Esophagus muscularis mucosa (tissue), 4 donors: ENCODE results near the gene TTC33. TPM values are rescaled to one million over a fixed set of nuclear protein-coding genes. Genes with fewer than 3 reads are reported as not detected.

ENCODE experiments used
- DNase-seq: peaks from one replicate; pipeline ENCODE4 v3.0.0-alpha.2; 2017; ENCODE audit errors: extremely low spot score
- H3K27ac ChIP-seq, 4 donors: fragments of 200-600 bp; sonication (generic); replicated peaks in 1 of 4; 1 replicate in 3 of 4; 2 replicates in 1 of 4; pipeline ENCODE4 v1.5.1; 2016 to 2019; ENCODE audit warnings: mild to moderate bottlenecking in 1 of 4
- H3K27me3 ChIP-seq, 4 donors: fragments of 200-600 bp; sonication (generic); one replicate each; pipeline versions ENCODE4 v1.5.1 to v1.6.0; 2016 to 2019
- H3K36me3 ChIP-seq, 4 donors: fragments of 200-600 bp; sonication (generic); one replicate each; pipeline ENCODE4 v1.5.1; 2016 to 2019
- H3K4me1 ChIP-seq, 4 donors: fragments of 200-600 bp; sonication (generic); one replicate each; pipeline ENCODE4 v1.5.1; 2016 to 2019
- H3K4me3 ChIP-seq, 4 donors: fragments of 200-600 bp; sonication (generic); 1 replicate in 2 of 4; 2 replicates in 2 of 4; pipeline ENCODE4 v1.5.1; 2016 to 2019; ENCODE audit warnings: mild to moderate bottlenecking in 4 of 4, moderate library complexity in 1 of 4
- H3K9me3 ChIP-seq, 4 donors: fragments of 200-600 bp; sonication (generic); 1 replicate in 3 of 4; 2 replicates in 1 of 4; pipeline ENCODE4 v1.5.1; 2016 to 2019
- CTCF ChIP-seq, 3 experiments: fragments of 200-600 bp in 2 of 3; fragments of 450-650 bp in 1 of 3; sonication (generic) in 2 of 3; IDR thresholded peaks; one replicate each; pipeline ENCODE4 v1.5.1; 2017 to 2019; ENCODE audit warnings: antibody characterized with exemption in 3 of 3, mild to moderate bottlenecking in 2 of 3, moderate library complexity in 1 of 3
- EP300 ChIP-seq: sonication (generic); formaldehyde crosslinking; IDR thresholded peaks from one replicate; pipeline ENCODE4 v1.6.1; 2017; ENCODE audit warnings: antibody characterized with exemption
- POLR2A ChIP-seq: fragments of 450-650 bp; IDR thresholded peaks from one replicate; pipeline ENCODE4 v1.6.1; 2017; ENCODE audit warnings: antibody characterized with exemption, moderate library complexity, mild to moderate bottlenecking, low read depth
- POLR2AphosphoS5 ChIP-seq, 2 donors: sonication (generic); formaldehyde crosslinking; IDR thresholded peaks; one replicate each; pipeline ENCODE4 v1.6.1; 2017; ENCODE audit warnings: antibody characterized with exemption in 2 of 2
- WGBS: methylation state at CpG from one replicate; pipeline ENCODE4 v1.1.5; 2018; 5-methylcytosine and 5-hydroxymethylcytosine counted together
- intact Hi-C: fragments of 100-400 bp; cut with DNase I; formaldehyde crosslinking; loops from one replicate; pipeline ENCODE4 v1.15.1; 2023
- total RNA-seq, 4 donors: library from RNA; depleted of rRNA; stranded (reverse); fragments of >200 nt; gene quantifications; one replicate each; pipeline versions ENCODE4 v1.1.0 to v1.2.1, GENCODE V29; 2016

The TTC33 gene
- total RNA-seq, 4 donors from 2014 or later, result 19.1 to 32.7 (median 24.0) TPM

GRCh38 chr5:40784027-40784653 is 28.4 kb upstream of the TTC33 start:
- H3K36me3 ChIP-seq, result peaks cover 0 to 7% (median 3%) of the 10 kb centered on the region in 4 donors
- H3K27me3 ChIP-seq, result no peaks in the 10 kb centered on the region
- intact Hi-C loops, result no loop called here
- no peak for TF ChIP-seq EP300
- TF ChIP-seq POLR2AphosphoS5 (IDR thresholded peaks at IDR 0.05), result no peak
- no peak for TF ChIP-seq CTCF (IDR thresholded peaks at IDR 0.05)
- no peak for TF ChIP-seq POLR2A
- H3K27ac ChIP-seq, result no peak overlapping the region
- 100% methylated on average over 1 of the region's 1 CpG for WGBS
- H3K4me1 ChIP-seq, result peaks cover 11 to 27% (median 16%) of the 10 kb centered on the region in 4 donors
- H3K9me3 ChIP-seq, result peaks cover 0 to 4% (median 0%) of the 10 kb centered on the region in 4 donors
- DNase-seq, result no peak
- no peak overlapping the region for H3K4me3 ChIP-seq

DNA sequence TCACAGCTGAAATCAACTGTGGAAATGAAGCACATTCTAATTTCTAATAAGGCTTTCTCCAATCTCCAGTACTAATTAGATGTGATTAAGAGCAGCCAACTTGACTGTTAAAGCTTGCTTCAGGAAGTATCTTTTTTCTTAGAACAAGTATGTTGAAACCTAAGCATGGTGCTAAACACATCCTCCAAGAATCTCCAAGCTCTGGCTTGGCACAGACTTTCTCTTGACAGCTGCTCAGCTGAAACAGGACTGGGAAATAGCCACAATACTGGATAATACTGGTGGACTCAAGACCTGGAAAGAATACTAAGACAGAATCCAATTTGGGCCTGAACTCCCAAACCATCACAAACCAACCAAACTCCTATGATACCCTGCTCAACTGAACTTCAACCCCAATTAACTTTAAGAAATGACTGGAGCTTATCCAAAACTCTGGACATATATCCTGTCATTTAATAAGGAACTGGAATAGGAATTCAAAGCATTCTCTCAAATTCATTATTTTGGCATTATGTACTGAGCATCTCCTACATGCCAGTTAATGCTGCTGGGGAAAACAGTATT is 26.2 kb upstream of the TTC33 start:
- H3K4me3 ChIP-seq, result no peak overlapping the region
- no peak overlapping the region for H3K27ac ChIP-seq
- DNase-seq, result no peak
- intact Hi-C loops, result no loop called here
- peaks cover 0 to 5% (median 2%) of the 10 kb centered on the region in 4 donors for H3K36me3 ChIP-seq
- H3K4me1 ChIP-seq, result peaks cover 11 to 27% (median 16%) of the 10 kb centered on the region in 4 donors
- no peaks in the 10 kb centered on the region for H3K27me3 ChIP-seq
- H3K9me3 ChIP-seq, result no peaks in the 10 kb centered on the region
- TF ChIP-seq POLR2AphosphoS5 (IDR thresholded peaks at IDR 0.05), result peak in 1 of 2 donors; percentile 10
- no peak for TF ChIP-seq POLR2A
- TF ChIP-seq EP300, result no peak

GRCh38 chr5:40780858-40781257 is 25.1 kb upstream of the TTC33 start:
- intact Hi-C loops, result no loop called here
- TF ChIP-seq CTCF (IDR thresholded peaks at IDR 0.05), result no peak
- no peak for TF ChIP-seq POLR2AphosphoS5 (IDR thresholded peaks at IDR 0.05)
- TF ChIP-seq EP300, result no peak
- no peak for TF ChIP-seq POLR2A
- H3K36me3 ChIP-seq, result peaks cover 0 to 15% (median 8%) of the 10 kb centered on the region in 4 donors
- DNase-seq, result no peak
- H3K27ac ChIP-seq, result no peak overlapping the region
- H3K9me3 ChIP-seq, result no peaks in the 10 kb centered on the region
- no peak overlapping the region for H3K4me3 ChIP-seq
- H3K4me1 ChIP-seq, result peaks cover 15 to 31% (median 22%) of the 10 kb centered on the region in 4 donors
- 97% methylated on average over 3 of the region's 3 CpGs for WGBS
- H3K27me3 ChIP-seq, result no peaks in the 10 kb centered on the region

GRCh38 chr5:40780199-40780598 is 24.4 kb upstream of the TTC33 start:
- intact Hi-C loops, result no loop called here
- H3K27me3 ChIP-seq, result no peaks in the 10 kb centered on the region
- TF ChIP-seq POLR2A (no peak), POLR2AphosphoS5 (IDR thresholded peaks at IDR 0.05) (no peak), EP300 (no peak), CTCF (IDR thresholded peaks at IDR 0.05) (no peak)
- H3K4me3 ChIP-seq, result no peak overlapping the region
- H3K27ac ChIP-seq, result no peak overlapping the region
- no peaks in the 10 kb centered on the region for H3K9me3 ChIP-seq
- DNase-seq, result no peak
- WGBS, result 85% methylated on average over 5 of the region's 5 CpGs
- H3K4me1 ChIP-seq, result peaks cover 15 to 35% (median 26%) of the 10 kb centered on the region in 4 donors
- peaks cover 5 to 22% (median 15%) of the 10 kb centered on the region in 4 donors for H3K36me3 ChIP-seq

DNA sequence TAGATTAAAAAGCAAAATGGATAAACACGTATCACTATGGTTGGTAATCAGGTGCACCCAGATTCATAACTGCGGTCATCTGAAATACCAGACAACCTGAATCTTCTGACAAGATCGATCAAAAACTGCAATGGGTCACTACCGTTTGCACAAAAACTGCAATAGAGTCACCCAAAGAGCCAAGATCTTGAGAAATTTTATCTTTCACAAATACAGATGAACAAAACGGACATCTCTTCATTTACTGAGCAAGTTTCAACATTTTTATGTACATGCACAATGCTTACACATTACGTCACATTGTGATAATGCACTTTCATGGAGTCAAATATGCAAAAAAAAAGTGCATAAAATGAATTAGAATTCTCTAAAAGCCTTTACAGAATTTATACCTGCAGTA is 23.8 kb upstream of the TTC33 start:
- Histone ChIP-seq H3K4me3 (no peak overlapping the region), H3K4me1 (peaks cover 15 to 35% (median 26%) of the 10 kb centered on the region in 4 donors), H3K36me3 (peaks cover 11 to 28% (median 21%) of the 10 kb centered on the region in 4 donors), H3K27ac (no peak overlapping the region), H3K27me3 (no peaks in the 10 kb centered on the region), H3K9me3 (no peaks in the 10 kb centered on the region)
- WGBS, result 76% methylated on average over 6 of the region's 6 CpGs
- intact Hi-C loops, result no loop called here
- no peak for TF ChIP-seq POLR2A
- no peak for TF ChIP-seq POLR2AphosphoS5 (IDR thresholded peaks at IDR 0.05)
- TF ChIP-seq EP300, result no peak
- no peak for TF ChIP-seq CTCF (IDR thresholded peaks at IDR 0.05)
- no peak for DNase-seq
